ENCODE data around the gene TTYH2.

DNA sequence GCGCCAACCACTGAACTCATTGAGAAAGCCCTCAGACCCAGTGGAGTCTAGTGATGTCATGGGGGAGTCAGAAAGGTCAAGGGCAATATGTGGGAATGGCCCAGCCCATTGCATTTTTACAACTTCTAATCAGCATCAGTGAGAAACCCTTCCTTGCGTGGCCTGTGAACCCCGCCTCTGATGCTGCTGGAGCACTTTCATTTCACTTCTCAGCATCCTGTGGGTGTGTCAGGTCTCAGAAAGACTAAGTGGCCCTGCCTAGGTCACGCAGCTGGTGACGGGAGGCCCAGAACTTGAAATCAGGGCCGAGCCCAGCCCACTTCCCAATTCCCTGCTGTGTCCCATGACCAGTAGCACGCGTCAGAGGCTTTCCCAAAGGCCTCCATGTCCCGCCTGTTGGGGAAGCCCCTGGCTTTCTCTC is 66.7 kb downstream of the TTYH2 start:
- no peak for TF ChIP-seq CTCF (IDR thresholded peaks at IDR 0.05 in 8 of 11, conservative IDR thresholded peaks at IDR 0.05 in 3 of 11)
- TF ChIP-seq POLR2A (IDR thresholded peaks at IDR 0.05), result no peak
